ENCODE data around the gene ANKRD12.

GRCh38 chr18:9175115-9175514 is 38.5 kb downstream of the ANKRD12 start:
- TF ChIP-seq, protein P1, sequence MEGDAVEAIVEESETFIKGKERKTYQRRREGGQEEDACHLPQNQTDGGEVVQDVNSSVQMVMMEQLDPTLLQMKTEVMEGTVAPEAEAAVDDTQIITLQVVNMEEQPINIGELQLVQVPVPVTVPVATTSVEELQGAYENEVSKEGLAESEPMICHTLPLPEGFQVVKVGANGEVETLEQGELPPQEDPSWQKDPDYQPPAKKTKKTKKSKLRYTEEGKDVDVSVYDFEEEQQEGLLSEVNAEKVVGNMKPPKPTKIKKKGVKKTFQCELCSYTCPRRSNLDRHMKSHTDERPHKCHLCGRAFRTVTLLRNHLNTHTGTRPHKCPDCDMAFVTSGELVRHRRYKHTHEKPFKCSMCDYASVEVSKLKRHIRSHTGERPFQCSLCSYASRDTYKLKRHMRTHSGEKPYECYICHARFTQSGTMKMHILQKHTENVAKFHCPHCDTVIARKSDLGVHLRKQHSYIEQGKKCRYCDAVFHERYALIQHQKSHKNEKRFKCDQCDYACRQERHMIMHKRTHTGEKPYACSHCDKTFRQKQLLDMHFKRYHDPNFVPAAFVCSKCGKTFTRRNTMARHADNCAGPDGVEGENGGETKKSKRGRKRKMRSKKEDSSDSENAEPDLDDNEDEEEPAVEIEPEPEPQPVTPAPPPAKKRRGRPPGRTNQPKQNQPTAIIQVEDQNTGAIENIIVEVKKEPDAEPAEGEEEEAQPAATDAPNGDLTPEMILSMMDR (IDR thresholded peaks at IDR 0.05 in 2 of 3, conservative IDR thresholded peaks at IDR 0.05 in 1 of 3; ENCODE audit: borderline replicate concordance in 1 of 3, insufficient read depth in 1 of 3, low read depth in 2 of 3, low read length in 2 of 3), result no peak
- TF ChIP-seq POLR2AphosphoS5 (IDR thresholded peaks at IDR 0.05; ENCODE audit: low read depth, low read length) (no peak), SIN3A (IDR thresholded peaks at IDR 0.05; ENCODE audit: low read depth) (no peak), RAD21 (IDR thresholded peaks at IDR 0.05; ENCODE audit: low read depth) (no peak)
